HEK293 (cell line): ENCODE data around the gene POMP.
"Not testable (repeated sequence)": the region's sequence is repeated elsewhere in the genome, so short reads cannot be mapped to it uniquely, and the experiment has no call there.

Experiments used
- CTCF ChIA-PET: fragments of 350-600 bp; formaldehyde crosslinking; extraction: SDS; loops from one replicate; lab custom pipeline; 2021; ENCODE audit warnings: antibody characterized with exemption; lab: Yijun Ruan, JAX
- POLR2A ChIA-PET: fragments of 300-600 bp; formaldehyde crosslinking; extraction: SDS; loops from one replicate; lab custom pipeline; 2020; ENCODE audit warnings: antibody characterized with exemption, inconsistent platforms; lab: Yijun Ruan, JAX
- H3K27ac ChIP-seq: fragments of 200-500 bp; sonication (Bioruptor generic); 2 replicates; pipeline ENCODE4 v1.5.1; 2014; ENCODE audit warnings: low read depth, low read length, control low read depth, inconsistent platforms; ENCODE audit errors: extremely low read depth
- H3K36me3 ChIP-seq, 2 experiments: fragments of 200-500 bp in 1 of 2; sonication (Bioruptor generic) in 1 of 2; 1 replicate in 1 of 2; 2 replicates in 1 of 2; pipeline ENCODE4 v1.5.1; 2014 to 2017; ENCODE audit warnings: inconsistent platforms in 2 of 2, low read length in 2 of 2; ENCODE audit not compliant: control insufficient read depth in 2 of 2, insufficient read depth in 1 of 2
- H3K4me1 ChIP-seq: fragments of 200-500 bp; sonication (Bioruptor generic); 2 replicates; pipeline ENCODE4 v1.5.1; 2014; ENCODE audit warnings: mild to moderate bottlenecking, low read length, inconsistent platforms; ENCODE audit not compliant: control insufficient read depth, insufficient read depth
- H3K4me3 ChIP-seq: 2 replicates; pipeline ENCODE4 v1.5.1; 2011; ENCODE audit warnings: low read depth, mild to moderate bottlenecking, control low read depth, low read length, moderate library complexity
- H3K9me3 ChIP-seq: fragments of 200-500 bp; sonication (Bioruptor generic); 2 replicates; pipeline ENCODE4 v1.5.1; 2014; ENCODE audit warnings: low read depth, low read length, inconsistent platforms; ENCODE audit not compliant: control insufficient read depth, insufficient read depth
- FEZF1 ChIP-seq: fragments of 450-650 bp; formaldehyde crosslinking; IDR thresholded peaks from 2 replicates; pipeline ENCODE4 v1.5.1; 2016; ENCODE audit warnings: missing biosample characterization, missing genetic modification characterization
- KLF16 ChIP-seq: fragments of 450-650 bp; formaldehyde crosslinking; IDR thresholded peaks from 2 replicates; pipeline ENCODE4 v1.5.1; 2017; ENCODE audit warnings: missing biosample characterization, missing genetic modification characterization
- WT1 ChIP-seq: fragments of 450-650 bp; formaldehyde crosslinking; IDR thresholded peaks from 2 replicates; pipeline ENCODE4 v1.5.1; 2016; ENCODE audit warnings: missing biosample characterization, missing genetic modification characterization
- YY2 ChIP-seq: fragments of 450-650 bp; formaldehyde crosslinking; IDR thresholded peaks from 2 replicates; pipeline ENCODE4 v1.5.1; 2016; ENCODE audit warnings: missing biosample characterization, missing genetic modification characterization
- ZBTB17 ChIP-seq: fragments of 450-650 bp; formaldehyde crosslinking; IDR thresholded peaks from 2 replicates; pipeline ENCODE4 v1.5.1; 2016; ENCODE audit warnings: missing biosample characterization, missing genetic modification characterization
- ZFHX2 ChIP-seq: fragments of 450-650 bp; formaldehyde crosslinking; conservative IDR thresholded peaks from 2 replicates; pipeline ENCODE4 v1.5.1; 2016; ENCODE audit warnings: missing biosample characterization, missing genetic modification characterization
- ZFP69B ChIP-seq: fragments of 450-650 bp; formaldehyde crosslinking; IDR thresholded peaks from 2 replicates; pipeline ENCODE4 v1.5.1; 2016; ENCODE audit warnings: missing biosample characterization, missing genetic modification characterization
- ZNF311 ChIP-seq: fragments of 450-650 bp; formaldehyde crosslinking; IDR thresholded peaks from 2 replicates; pipeline ENCODE4 v1.5.1; 2017; ENCODE audit warnings: missing biosample characterization, missing genetic modification characterization, borderline replicate concordance
- ZNF549 ChIP-seq: fragments of 450-650 bp; IDR thresholded peaks from 2 replicates; pipeline ENCODE4 v1.5.1; 2018; ENCODE audit warnings: missing biosample characterization, missing genetic modification characterization, mild to moderate bottlenecking, inconsistent platforms, moderate library complexity
- ZNF558 ChIP-seq: fragments of 450-650 bp; formaldehyde crosslinking; IDR thresholded peaks from 2 replicates; pipeline ENCODE4 v1.5.1; 2016; ENCODE audit warnings: missing biosample characterization, missing genetic modification characterization
- ZNF624 ChIP-seq: fragments of 450-650 bp; formaldehyde crosslinking; IDR thresholded peaks from 2 replicates; pipeline ENCODE4 v1.5.1; 2017; ENCODE audit warnings: missing biosample characterization, missing genetic modification characterization
- ZNF660 ChIP-seq: fragments of 450-650 bp; IDR thresholded peaks from 2 replicates; pipeline ENCODE4 v1.5.1; 2018; ENCODE audit warnings: missing biosample characterization, mild to moderate bottlenecking, missing genetic modification characterization
- ZNF76 ChIP-seq: fragments of 450-650 bp; formaldehyde crosslinking; IDR thresholded peaks from 2 replicates; pipeline ENCODE4; 2016; ENCODE audit warnings: low read depth, missing biosample characterization, missing genetic modification characterization, borderline replicate concordance
- TF ChIP-seq, protein P1 (sequence below): fragments of 450-650 bp; IDR thresholded peaks from 2 replicates; pipeline ENCODE4 v1.5.1; 2018; ENCODE audit warnings: missing biosample characterization, mild to moderate bottlenecking, missing genetic modification characterization
- TF ChIP-seq, protein P2 (sequence below): fragments of 450-650 bp; formaldehyde crosslinking; IDR thresholded peaks from 2 replicates; pipeline ENCODE4; 2016; ENCODE audit warnings: missing biosample characterization, missing genetic modification characterization
- TF ChIP-seq, protein P3 (sequence below): fragments of 450-650 bp; formaldehyde crosslinking; IDR thresholded peaks from 2 replicates; pipeline ENCODE4 v1.5.1; 2016; ENCODE audit warnings: missing biosample characterization, missing genetic modification characterization
- TF ChIP-seq, protein P4 (sequence below): fragments of 450-650 bp; formaldehyde crosslinking; IDR thresholded peaks from 2 replicates; pipeline ENCODE4 v1.5.1; 2017; ENCODE audit warnings: missing biosample characterization, mild to moderate bottlenecking, missing genetic modification characterization, moderate library complexity

POMP gene

DNA sequence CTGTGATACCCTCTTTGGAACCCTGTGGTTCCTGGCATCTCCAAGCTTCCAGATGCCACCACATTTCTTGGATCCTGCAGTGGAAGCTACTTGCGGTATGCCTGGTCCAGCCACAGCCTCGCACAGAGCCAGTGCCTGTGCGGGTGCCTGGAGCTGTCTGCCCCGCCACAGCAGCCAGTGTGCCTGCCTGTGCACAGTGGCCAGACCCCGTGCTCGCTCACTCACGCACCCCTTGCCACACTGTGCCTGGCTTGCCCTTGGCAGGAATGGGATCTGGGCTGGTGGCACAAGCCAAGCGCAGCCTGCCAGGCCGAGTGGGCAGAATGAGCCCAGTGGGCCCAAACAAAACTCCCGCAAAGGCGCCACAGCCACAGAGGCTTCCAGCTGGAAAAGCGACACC, 26.2 kb downstream of the POMP start (continued):
- TF ChIP-seq, protein P1, sequence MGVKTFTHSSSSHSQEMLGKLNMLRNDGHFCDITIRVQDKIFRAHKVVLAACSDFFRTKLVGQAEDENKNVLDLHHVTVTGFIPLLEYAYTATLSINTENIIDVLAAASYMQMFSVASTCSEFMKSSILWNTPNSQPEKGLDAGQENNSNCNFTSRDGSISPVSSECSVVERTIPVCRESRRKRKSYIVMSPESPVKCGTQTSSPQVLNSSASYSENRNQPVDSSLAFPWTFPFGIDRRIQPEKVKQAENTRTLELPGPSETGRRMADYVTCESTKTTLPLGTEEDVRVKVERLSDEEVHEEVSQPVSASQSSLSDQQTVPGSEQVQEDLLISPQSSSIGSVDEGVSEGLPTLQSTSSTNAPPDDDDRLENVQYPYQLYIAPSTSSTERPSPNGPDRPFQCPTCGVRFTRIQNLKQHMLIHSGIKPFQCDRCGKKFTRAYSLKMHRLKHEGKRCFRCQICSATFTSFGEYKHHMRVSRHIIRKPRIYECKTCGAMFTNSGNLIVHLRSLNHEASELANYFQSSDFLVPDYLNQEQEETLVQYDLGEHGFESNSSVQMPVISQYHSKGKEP (tag by site-specific recombination): no peak
- TF ChIP-seq, protein P2, sequence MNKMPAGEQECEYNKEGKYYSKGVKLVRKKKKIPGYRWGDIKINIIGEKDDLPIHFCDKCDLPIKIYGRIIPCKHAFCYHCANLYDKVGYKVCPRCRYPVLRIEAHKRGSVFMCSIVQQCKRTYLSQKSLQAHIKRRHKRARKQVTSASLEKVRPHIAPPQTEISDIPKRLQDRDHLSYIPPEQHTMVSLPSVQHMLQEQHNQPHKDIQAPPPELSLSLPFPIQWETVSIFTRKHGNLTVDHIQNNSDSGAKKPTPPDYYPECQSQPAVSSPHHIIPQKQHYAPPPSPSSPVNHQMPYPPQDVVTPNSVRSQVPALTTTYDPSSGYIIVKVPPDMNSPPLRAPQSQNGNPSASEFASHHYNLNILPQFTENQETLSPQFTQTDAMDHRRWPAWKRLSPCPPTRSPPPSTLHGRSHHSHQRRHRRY (tag by site-specific recombination): no peak
- TF ChIP-seq KLF16 (tag by site-specific recombination) (no peak), ZNF624 (no peak), ZNF76 (tag by site-specific recombination) (no peak), ZFHX2 (tag by site-specific recombination) (no peak), YY2 (tag by site-specific recombination) (no peak), ZNF311 (tag by site-specific recombination) (no peak), ZBTB17 (tag by site-specific recombination) (no peak)

DNA sequence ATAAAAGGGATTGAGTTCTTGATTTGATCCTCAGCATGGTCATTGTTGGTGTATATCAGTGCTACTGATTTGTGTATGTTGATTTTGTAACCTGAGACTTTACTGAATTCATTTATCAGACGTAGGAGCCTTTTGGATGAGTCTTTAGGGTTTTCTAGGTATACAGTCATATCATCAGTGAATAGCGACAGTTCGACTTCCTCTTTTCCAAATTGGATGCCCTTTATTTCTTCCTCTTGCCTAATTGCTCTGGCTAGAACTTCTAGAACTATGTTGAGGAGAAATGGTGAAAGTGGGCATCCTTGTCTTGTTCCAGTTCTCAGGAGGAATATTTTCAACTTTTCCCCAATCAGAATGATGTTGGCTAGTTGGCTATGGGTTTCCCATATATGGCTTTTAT, 27.0 kb downstream of the POMP start:
- ChIA-PET POLR2A (no interaction called here), CTCF (no interaction called here)
- Histone ChIP-seq H3K36me3 (no peaks in the 10 kb centered on the region), H3K4me1 (no peaks in the 10 kb centered on the region), H3K27ac (no peak overlapping the region), H3K9me3 (no peaks in the 10 kb centered on the region), H3K4me3 (no peak overlapping the region)
- TF ChIP-seq ZNF549 (no peak), FEZF1 (tag by site-specific recombination) (0 out of 2 replicates have a peak, but pooled peaks have one; percentile 27), ZNF660 (tag by site-specific recombination) (no peak), ZNF558 (tag by site-specific recombination) (no peak)

DNA sequence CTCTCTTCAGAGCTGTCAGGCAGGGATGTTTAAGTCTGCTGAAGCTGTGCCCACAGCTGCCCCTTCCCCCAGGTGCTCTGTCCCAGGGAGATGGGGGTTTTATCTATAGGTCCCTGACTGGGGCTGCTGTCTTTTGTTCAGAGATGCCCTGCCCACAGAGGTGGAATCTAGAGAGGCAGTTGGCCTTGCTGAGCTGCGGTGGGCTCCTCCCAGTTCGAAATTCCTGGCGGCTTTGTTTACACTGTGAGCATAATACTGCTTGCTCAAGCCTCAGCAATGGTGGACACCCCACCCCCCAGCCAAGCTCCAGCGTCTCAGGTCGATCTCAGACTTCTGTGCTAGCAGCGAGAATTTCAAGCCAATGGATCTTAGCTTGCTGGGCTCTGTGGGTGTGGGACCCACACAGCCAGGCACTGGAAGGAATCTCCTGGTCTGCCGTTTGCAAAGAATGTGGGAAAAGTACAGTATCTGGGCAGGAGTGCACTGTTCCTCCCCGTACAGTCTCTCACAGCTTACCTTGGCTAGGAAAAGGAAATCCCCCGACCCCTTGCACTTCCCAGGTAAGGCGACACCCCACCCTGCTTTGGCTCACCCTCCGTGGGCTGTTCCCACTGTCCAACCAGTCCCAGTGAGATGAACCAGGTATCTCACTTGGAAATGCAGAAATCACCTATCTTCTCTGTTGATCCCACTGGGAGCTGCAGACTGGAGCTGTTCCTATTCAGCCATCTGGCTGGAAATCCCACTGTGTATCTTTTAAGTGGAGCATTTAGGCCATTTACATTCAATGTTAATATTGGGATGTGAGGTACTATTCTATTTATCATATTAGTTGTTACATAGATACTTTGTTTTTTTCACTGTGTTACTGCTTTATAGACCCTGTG, 34.9 kb downstream of the POMP start:
- not testable (repeated sequence) for H3K4me1 ChIP-seq, H3K27ac ChIP-seq, H3K36me3 ChIP-seq, H3K9me3 ChIP-seq
- H3K4me3 ChIP-seq: peak overlapping the region; percentile 45
- CTCF ChIA-PET: interaction anchor here (0.5 to 2.0 kb wide), 4 partner anchors 14 to 1709 kb away, joined by 3 to 5 read pairs (median 3); no protein-coding TSS in a partner anchor
- POLR2A ChIA-PET: interaction anchor here (0.8 kb wide), 1 partner anchor 9 kb away, joined by 3 read pairs; no protein-coding TSS in a partner anchor
- TF ChIP-seq WT1 (tag by site-specific recombination): peak; percentile 34; the same call in 1 of the 2 replicates
- peak; percentile 89 for TF ChIP-seq ZFP69B (tag by site-specific recombination)
- TF ChIP-seq, protein P3, sequence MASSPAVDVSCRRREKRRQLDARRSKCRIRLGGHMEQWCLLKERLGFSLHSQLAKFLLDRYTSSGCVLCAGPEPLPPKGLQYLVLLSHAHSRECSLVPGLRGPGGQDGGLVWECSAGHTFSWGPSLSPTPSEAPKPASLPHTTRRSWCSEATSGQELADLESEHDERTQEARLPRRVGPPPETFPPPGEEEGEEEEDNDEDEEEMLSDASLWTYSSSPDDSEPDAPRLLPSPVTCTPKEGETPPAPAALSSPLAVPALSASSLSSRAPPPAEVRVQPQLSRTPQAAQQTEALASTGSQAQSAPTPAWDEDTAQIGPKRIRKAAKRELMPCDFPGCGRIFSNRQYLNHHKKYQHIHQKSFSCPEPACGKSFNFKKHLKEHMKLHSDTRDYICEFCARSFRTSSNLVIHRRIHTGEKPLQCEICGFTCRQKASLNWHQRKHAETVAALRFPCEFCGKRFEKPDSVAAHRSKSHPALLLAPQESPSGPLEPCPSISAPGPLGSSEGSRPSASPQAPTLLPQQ (tag by site-specific recombination): peak; percentile 89
- TF ChIP-seq, protein P4, sequence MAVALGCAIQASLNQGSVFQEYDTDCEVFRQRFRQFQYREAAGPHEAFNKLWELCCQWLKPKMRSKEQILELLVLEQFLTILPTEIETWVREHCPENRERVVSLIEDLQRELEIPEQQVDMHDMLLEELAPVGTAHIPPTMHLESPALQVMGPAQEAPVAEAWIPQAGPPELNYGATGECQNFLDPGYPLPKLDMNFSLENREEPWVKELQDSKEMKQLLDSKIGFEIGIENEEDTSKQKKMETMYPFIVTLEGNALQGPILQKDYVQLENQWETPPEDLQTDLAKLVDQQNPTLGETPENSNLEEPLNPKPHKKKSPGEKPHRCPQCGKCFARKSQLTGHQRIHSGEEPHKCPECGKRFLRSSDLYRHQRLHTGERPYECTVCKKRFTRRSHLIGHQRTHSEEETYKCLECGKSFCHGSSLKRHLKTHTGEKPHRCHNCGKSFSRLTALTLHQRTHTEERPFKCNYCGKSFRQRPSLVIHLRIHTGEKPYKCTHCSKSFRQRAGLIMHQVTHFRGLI: peak; percentile 57; the same call in 1 of the 2 replicates
- TF ChIP-seq, all 188 proteins: peak for 4; not testable (repeated sequence) for 184
